ENCODE results near the gene PROX1.
A peak's percentile ranks its signal among the peaks of the same experiment; 100 is the strongest.

PROX1 gene

GRCh38 chr1:214002060-214002459, 14.3 kb downstream of the PROX1 start:
- no peak for FAIRE-seq

- peak; percentile 100 for FAIRE-seq
Measured at GRCh38 chr1:214002472-214002871, 14.7 kb downstream of the PROX1 start.

- FAIRE-seq: no peak
Measured at GRCh38 chr1:214003233-214003632, 15.5 kb downstream of the PROX1 start.

GRCh38 chr1:214004014-214004413, 16.2 kb downstream of the PROX1 start:
- no peak for FAIRE-seq

GRCh38 chr1:214004795-214005194, 17.0 kb downstream of the PROX1 start:
- FAIRE-seq: no peak

GRCh38 chr1:214005708-214006107, 17.9 kb downstream of the PROX1 start:
- no peak for FAIRE-seq

GRCh38 chr1:214006845-214007244, 19.1 kb downstream of the PROX1 start:
- FAIRE-seq: no peak

- FAIRE-seq: no peak
Measured at GRCh38 chr1:214008347-214008746, 20.6 kb downstream of the PROX1 start.

GRCh38 chr1:214008791-214009422, 21.1 kb downstream of the PROX1 start:
- no peak for FAIRE-seq

GRCh38 chr1:214009423-214010196, 21.8 kb downstream of the PROX1 start:
- no peak for FAIRE-seq

- FAIRE-seq: peak; percentile 87
Measured at GRCh38 chr1:214010197-214010573, 22.4 kb downstream of the PROX1 start.

GRCh38 chr1:214010717-214011116, 22.9 kb downstream of the PROX1 start:
- no peak for FAIRE-seq

GRCh38 chr1:214012418-214012817, 24.6 kb downstream of the PROX1 start:
- FAIRE-seq: no peak

GRCh38 chr1:214013614-214014377, 26.0 kb downstream of the PROX1 start:
- FAIRE-seq: no peak

GRCh38 chr1:214014730-214015129, 27.0 kb downstream of the PROX1 start:
- no peak for FAIRE-seq

GRCh38 chr1:214017191-214017982, 29.6 kb downstream of the PROX1 start:
- no peak for FAIRE-seq

- FAIRE-seq: peak; percentile 13
Measured at GRCh38 chr1:214018386-214019268, 30.9 kb downstream of the PROX1 start.

- no peak for FAIRE-seq
Measured at GRCh38 chr1:214019499-214019898, 31.7 kb downstream of the PROX1 start.

- no peak for FAIRE-seq
Measured at GRCh38 chr1:214021321-214021720, 33.5 kb downstream of the PROX1 start.

GRCh38 chr1:214022229-214022791, 34.5 kb downstream of the PROX1 start:
- FAIRE-seq: no peak

GRCh38 chr1:214022810-214023425, 35.1 kb downstream of the PROX1 start:
- FAIRE-seq: no peak

Data from islet of Langerhans (tissue), 1 donor.